ENCODE data around the gene CDKN1A.

The CDKN1A gene

GRCh38 chr6:36641543-36641942, 37.0 kb upstream of the CDKN1A start (continued):
- TF ChIP-seq ZNF391 (tag by site-specific recombination; IDR thresholded peaks at IDR 0.05; ENCODE audit: borderline replicate concordance, low read depth) (no peak), ZNF138 (tag by site-specific recombination; IDR thresholded peaks at IDR 0.05; ENCODE audit: borderline replicate concordance) (no peak), ZNF10 (tag by site-specific recombination; IDR thresholded peaks at IDR 0.05) (no peak), ZNF112 (tag by site-specific recombination; IDR thresholded peaks at IDR 0.05) (no peak), GLI4 (tag by site-specific recombination; IDR thresholded peaks at IDR 0.05) (no peak), ZNF600 (tag by site-specific recombination; IDR thresholded peaks at IDR 0.05) (no peak)
- TF ChIP-seq, protein P1, sequence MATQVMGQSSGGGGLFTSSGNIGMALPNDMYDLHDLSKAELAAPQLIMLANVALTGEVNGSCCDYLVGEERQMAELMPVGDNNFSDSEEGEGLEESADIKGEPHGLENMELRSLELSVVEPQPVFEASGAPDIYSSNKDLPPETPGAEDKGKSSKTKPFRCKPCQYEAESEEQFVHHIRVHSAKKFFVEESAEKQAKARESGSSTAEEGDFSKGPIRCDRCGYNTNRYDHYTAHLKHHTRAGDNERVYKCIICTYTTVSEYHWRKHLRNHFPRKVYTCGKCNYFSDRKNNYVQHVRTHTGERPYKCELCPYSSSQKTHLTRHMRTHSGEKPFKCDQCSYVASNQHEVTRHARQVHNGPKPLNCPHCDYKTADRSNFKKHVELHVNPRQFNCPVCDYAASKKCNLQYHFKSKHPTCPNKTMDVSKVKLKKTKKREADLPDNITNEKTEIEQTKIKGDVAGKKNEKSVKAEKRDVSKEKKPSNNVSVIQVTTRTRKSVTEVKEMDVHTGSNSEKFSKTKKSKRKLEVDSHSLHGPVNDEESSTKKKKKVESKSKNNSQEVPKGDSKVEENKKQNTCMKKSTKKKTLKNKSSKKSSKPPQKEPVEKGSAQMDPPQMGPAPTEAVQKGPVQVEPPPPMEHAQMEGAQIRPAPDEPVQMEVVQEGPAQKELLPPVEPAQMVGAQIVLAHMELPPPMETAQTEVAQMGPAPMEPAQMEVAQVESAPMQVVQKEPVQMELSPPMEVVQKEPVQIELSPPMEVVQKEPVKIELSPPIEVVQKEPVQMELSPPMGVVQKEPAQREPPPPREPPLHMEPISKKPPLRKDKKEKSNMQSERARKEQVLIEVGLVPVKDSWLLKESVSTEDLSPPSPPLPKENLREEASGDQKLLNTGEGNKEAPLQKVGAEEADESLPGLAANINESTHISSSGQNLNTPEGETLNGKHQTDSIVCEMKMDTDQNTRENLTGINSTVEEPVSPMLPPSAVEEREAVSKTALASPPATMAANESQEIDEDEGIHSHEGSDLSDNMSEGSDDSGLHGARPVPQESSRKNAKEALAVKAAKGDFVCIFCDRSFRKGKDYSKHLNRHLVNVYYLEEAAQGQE (tag by site-specific recombination; IDR thresholded peaks at IDR 0.05) = no peak
- TF ChIP-seq, protein P2, sequence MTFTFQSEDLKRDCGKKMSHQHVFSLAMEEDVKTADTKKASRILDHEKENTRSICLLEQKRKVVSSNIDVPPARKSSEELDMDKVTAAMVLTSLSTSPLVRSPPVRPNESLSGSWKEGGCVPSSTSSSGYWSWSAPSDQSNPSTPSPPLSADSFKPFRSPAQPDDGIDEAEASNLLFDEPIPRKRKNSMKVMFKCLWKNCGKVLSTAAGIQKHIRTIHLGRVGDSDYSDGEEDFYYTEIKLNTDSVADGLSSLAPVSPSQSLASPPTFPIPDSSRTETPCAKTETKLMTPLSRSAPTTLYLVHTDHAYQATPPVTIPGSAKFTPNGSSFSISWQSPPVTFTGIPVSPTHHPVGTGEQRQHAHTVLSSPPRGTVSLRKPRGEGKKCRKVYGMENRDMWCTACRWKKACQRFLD (tag by site-specific recombination; IDR thresholded peaks at IDR 0.05) = no peak

GRCh38 chr6:36642913-36643817, 35.3 kb upstream of the CDKN1A start:
- POLR2A ChIA-PET = interaction anchor here (1.0 to 3.4 kb wide), 3 partner anchors 24 to 68 kb away, joined by 3 to 14 read pairs (median 5); partner anchors contain the start of gene CDKN1A
- no peaks in the 10 kb centered on the region for H3K9me3 ChIP-seq (ENCODE audit: control insufficient read depth, insufficient read depth, low read depth, low read length)
- 0 out of 2 replicates have a peak, but pooled peaks have one; percentile 20 for TF ChIP-seq GLIS2 (tag by site-specific recombination; IDR thresholded peaks at IDR 0.05)
- TF ChIP-seq ZNF140 (tag by site-specific recombination; IDR thresholded peaks at IDR 0.05) = peak; percentile 96; the same call in 1 of the 2 replicates
- no peak for TF ChIP-seq HOXD13 (CRISPR knock-in tag; IDR thresholded peaks at IDR 0.05; ENCODE audit: borderline replicate concordance)
- TF ChIP-seq ZIC2 (tag by site-specific recombination; IDR thresholded peaks at IDR 0.05) = peak; percentile 89
- TF ChIP-seq ZNF692 (tag by site-specific recombination; IDR thresholded peaks at IDR 0.05) = peak; percentile 95
- 0 out of 2 replicates have a peak, but pooled peaks have one; percentile 6 for TF ChIP-seq EGR2 (tag by site-specific recombination; IDR thresholded peaks at IDR 0.05; ENCODE audit: low read depth)
- no peak for TF ChIP-seq SCRT1 (tag by site-specific recombination; IDR thresholded peaks at IDR 0.05; ENCODE audit: borderline replicate concordance)
- peak; percentile 90 for TF ChIP-seq ZBTB48 (tag by site-specific recombination; IDR thresholded peaks at IDR 0.05)
- TF ChIP-seq, protein P3, sequence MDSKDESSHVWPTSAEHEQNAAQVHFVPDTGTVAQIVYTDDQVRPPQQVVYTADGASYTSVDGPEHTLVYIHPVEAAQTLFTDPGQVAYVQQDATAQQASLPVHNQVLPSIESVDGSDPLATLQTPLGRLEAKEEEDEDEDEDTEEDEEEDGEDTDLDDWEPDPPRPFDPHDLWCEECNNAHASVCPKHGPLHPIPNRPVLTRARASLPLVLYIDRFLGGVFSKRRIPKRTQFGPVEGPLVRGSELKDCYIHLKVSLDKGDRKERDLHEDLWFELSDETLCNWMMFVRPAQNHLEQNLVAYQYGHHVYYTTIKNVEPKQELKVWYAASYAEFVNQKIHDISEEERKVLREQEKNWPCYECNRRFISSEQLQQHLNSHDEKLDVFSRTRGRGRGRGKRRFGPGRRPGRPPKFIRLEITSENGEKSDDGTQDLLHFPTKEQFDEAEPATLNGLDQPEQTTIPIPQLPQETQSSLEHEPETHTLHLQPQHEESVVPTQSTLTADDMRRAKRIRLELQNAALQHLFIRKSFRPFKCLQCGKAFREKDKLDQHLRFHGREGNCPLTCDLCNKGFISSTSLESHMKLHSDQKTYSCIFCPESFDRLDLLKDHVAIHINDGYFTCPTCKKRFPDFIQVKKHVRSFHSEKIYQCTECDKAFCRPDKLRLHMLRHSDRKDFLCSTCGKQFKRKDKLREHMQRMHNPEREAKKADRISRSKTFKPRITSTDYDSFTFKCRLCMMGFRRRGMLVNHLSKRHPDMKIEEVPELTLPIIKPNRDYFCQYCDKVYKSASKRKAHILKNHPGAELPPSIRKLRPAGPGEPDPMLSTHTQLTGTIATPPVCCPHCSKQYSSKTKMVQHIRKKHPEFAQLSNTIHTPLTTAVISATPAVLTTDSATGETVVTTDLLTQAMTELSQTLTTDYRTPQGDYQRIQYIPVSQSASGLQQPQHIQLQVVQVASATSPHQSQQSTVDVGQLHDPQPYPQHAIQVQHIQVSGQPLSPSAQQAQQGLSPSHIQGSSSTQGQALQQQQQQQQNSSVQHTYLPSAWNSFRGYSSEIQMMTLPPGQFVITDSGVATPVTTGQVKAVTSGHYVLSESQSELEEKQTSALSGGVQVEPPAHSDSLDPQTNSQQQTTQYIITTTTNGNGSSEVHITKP (tag by site-specific recombination; IDR thresholded peaks at IDR 0.05) = 0 out of 2 replicates have a peak, but pooled peaks have one; percentile 10
- TF ChIP-seq ZBTB17 (tag by site-specific recombination; IDR thresholded peaks at IDR 0.05) = peak; percentile 95
- peak; percentile 39; the same call in 1 of the 2 replicates for TF ChIP-seq PATZ1 (tag by site-specific recombination; IDR thresholded peaks at IDR 0.05)

More at GRCh38 chr6:36642913-36643817, 35.3 kb upstream of the CDKN1A start:
- no peak overlapping the region for H3K4me3 ChIP-seq (ENCODE audit: low read depth, low read length)
- H3K36me3 ChIP-seq (ENCODE audit: control insufficient read depth in 2 of 2, insufficient read depth in 1 of 2, low read length in 2 of 2) = no peaks in the 10 kb centered on the region
- CTCF ChIA-PET = interaction anchor here (0.8 to 2.8 kb wide), 8 partner anchors 14 to 116 kb away, joined by 3 to 10 read pairs (median 4); no protein-coding TSS in a partner anchor
- H3K27ac ChIP-seq (ENCODE audit: extremely low read depth, low read depth, low read length) = no peak overlapping the region
- H3K4me1 ChIP-seq (ENCODE audit: control insufficient read depth, insufficient read depth, low read length) = peaks cover 10% of the 10 kb centered on the region
